ENCODE results near the gene AK4. TPM values are rescaled to one million over a fixed set of nuclear protein-coding genes. Genes with fewer than 3 reads are reported as not detected.
"Not testable (repeated sequence)": the region's sequence is repeated elsewhere in the genome, so short reads cannot be mapped to it uniquely, and the experiment has no call there.

The AK4 gene
- polyA plus RNA-seq (ENCODE audit: insufficient read length in 10 of 10): 10 to 100 TPM in 4 of 10 donors, 1 to 10 TPM in 6; 8.2 to 14.1 (median 9.3) TPM
- long read RNA-seq, donor 1, full-length matches to known transcripts: 4 of 4 reads
- long read RNA-seq, donor 1, partial matches to known transcripts: 0 of 4 reads
- long read RNA-seq, donor 1, other reads (novel, unspliced or antisense): 0 of 4 reads
- long read RNA-seq, donor 2, full-length matches to known transcripts: 1 of 1 reads
- long read RNA-seq, donor 2, partial matches to known transcripts: 0 of 1 reads
- long read RNA-seq, donor 2, other reads (novel, unspliced or antisense): 0 of 1 reads
- long read RNA-seq, donor 3: 0 reads
- long read RNA-seq, donor 4, full-length matches to known transcripts: 1 of 1 reads
- long read RNA-seq, donor 4, partial matches to known transcripts: 0 of 1 reads
- long read RNA-seq, donor 4, other reads (novel, unspliced or antisense): 0 of 1 reads
- long read RNA-seq, donor 5, full-length matches to known transcripts: 11 of 11 reads
- long read RNA-seq, donor 5, partial matches to known transcripts: 0 of 11 reads
- long read RNA-seq, donor 5, other reads (novel, unspliced or antisense): 0 of 11 reads
- long read RNA-seq, donor 6, partial matches to known transcripts: 0 of 2 reads
- long read RNA-seq, donor 6, other reads (novel, unspliced or antisense): 0 of 2 reads
- long read RNA-seq, donor 7, full-length matches to known transcripts: 2 of 2 reads
- long read RNA-seq, donor 7, partial matches to known transcripts: 0 of 2 reads
- long read RNA-seq, donor 7, other reads (novel, unspliced or antisense): 0 of 2 reads
- long read RNA-seq, donor 8, full-length matches to known transcripts: 2 of 2 reads
- long read RNA-seq, donor 8, partial matches to known transcripts: 0 of 2 reads
- long read RNA-seq, donor 8, other reads (novel, unspliced or antisense): 0 of 2 reads
- long read RNA-seq, donor 9, partial matches to known transcripts: 0 of 1 reads
- long read RNA-seq, donor 9, other reads (novel, unspliced or antisense): 0 of 1 reads

DNA sequence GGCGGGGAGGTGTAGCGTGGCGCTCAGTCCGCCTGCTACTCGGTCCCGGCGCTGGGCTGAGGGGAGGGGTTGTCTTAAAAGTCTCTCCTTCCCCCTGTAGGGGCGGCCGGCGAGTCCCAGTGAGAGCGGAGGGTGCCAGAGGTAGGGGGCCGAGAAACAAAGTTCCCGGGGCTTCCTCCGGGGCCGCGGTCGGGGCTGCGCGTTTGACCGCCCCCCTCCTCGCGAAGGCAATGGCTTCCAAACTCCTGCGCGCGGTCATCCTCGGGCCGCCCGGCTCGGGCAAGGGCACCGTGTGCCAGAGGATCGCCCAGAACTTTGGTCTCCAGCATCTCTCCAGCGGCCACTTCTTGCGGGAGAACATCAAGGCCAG is at the start of gene AK4:
TSS of gene AK4 (plus strand) at position 26 of the 370 bp plus-strand sequence. CDS start at position 231, 205 bp downstream.
- DNase-seq: not testable (repeated sequence)

DNA sequence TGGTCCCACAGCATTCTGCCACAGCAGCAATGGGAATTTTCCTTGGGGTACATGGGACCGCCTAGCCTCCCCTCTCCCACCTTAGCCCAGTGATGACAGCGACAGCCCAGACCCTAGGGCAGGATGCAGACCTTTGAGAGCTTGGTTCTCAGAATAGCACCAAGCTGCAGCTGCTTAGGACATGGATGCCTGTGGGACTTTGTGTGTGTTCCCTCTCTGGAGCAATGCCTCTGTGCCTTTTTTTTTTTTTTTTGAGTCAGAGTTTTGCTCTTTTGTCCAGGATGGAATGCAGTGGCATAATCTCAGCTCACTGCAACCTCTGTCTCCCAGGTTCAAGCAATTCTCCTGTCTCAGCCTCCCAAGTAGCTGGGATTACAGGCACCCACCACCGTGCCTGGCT is 44.2 kb upstream of the AK4 start:
- no peak for DNase-seq

DNA sequence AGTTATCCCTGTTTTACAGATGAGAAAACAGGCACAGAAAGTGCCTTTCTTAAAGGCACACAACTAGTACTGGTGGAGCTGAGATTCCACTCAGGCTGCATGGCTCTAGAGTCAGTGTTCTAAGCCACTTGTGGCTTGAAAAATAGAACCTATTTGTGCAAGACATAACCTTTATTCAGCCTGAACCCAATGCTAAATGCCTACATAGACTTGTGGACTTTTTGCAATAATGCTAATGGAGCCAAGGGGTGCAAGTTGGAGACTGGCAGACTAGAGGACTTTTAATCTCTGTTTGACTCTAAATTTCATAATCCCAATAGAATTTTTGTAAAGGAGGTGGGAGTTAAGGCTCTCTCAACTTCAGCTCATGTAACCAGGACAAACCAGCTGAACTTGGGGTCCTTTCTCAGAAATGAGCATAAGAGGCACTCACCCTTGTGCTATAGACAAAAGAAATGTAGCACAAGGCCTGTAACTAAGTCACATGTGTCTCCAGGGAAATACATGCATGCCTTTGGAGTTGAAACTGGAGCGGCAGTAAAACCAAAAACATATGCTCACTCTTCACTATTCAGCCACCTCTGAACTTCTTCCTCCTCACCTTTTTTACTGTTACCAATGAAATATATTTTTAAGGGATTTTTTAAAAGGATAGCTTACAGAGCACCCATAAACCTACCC is 43.0 kb upstream of the AK4 start:
- peak in 1 of 3 donors; percentile 10 for DNase-seq

DNA sequence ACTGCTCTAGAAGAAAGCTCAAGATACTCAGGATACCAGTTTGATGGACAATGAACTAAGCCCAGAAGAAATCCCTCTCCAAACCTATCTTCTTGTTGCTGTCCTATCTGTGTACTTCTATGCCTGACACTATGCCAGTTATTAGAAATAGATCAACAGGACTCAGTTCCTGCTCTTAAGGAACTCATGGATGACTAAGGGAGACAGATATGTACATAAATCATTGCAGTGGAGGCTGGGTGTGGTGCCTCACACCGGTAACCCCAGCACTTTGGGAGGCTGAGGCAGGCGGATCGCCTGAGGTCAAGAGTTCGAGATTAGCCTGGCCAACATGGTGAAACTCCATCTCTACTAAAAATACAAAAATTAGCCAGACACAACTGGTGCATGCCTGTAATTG is 42.4 kb upstream of the AK4 start:
- DNase-seq: no peak

DNA sequence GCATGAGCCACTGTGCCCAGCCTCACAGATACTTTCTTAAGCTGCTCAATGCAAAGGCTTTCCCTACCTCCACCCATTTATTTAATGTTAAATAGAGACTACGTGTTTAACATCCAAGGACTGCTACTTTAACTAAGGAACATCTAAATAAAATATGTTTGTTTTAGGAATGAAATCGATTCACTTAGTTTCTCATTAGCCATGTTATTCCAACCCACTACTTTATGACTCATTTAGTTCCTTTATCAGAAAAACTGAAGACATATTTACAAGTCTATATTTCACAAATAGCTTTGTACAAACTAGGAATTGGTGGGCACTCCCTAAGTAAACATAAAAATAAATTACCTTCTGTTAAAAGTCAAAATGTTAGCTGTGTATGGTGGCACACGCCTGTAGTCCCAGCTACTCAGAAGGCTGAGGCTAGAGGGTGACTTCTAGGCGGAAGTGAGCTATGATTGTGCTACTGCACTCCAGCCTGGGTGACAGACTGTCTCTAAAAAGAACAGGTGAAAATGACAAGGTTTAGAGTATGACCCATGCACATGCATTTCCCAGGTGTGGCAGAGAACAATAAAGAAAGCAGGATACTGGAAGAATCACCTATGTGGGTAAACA is 39.9 kb upstream of the AK4 start:
- no peak for DNase-seq

DNA sequence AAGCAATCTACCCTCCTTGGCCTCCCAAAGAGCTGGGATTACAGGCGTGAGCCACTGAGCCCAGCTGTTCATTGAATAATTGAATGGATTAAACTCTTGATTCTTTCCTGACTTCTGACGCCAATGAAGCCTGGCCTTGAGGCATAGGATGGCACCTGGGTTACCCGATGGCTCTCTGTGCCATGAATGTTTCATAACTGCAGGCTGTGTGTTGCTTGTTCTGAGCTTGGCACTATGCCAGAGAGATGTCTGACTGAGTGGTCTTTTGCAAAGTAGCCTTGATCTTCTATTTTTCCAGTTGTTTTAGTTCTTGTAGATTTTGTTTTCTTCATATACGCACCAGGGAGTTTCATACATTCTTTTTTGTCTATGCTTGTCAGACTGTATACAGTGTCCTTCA is 38.5 kb upstream of the AK4 start:
- DNase-seq: peak in 1 of 3 donors; percentile 11

DNA sequence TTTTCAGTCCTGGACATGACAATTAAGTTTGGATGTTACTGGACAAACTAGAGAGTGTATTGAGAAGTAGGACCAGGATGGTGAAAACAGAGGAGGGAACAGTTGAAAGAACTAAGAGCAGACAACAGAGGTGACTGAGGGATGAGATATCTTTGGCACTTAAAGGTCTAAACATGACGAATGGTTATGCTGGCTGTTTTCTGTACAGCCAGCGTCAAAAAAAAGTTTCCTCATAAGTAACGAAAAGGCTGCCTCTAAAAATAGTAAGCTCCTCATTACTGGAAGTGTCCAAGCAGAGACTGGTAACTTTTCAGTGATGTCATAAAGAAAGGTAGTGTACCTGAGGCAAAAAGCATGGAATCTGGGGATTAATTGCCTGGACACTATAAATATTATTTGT is 35.2 kb upstream of the AK4 start:
- peak in 1 of 3 donors; percentile 9 for DNase-seq

DNA sequence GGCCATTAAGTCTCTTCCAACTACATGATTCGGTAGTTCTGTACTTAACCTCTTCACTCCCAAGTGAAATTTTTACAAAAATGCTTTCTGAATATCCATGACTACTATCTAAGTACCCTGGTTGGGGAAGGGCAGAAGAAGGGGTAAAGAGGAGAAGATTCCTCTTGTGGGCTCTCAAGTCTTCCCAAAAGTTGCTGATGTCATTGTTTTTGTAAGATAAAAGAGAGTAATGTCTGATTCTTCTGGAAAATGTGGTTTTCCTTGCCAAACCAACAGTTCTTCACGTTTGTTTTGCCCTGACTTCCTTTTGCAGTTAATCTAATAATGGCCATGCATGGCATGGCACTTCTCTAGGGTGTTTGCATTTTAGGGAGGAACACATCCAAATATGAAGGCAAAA is 34.7 kb upstream of the AK4 start:
- no peak for DNase-seq

DNA sequence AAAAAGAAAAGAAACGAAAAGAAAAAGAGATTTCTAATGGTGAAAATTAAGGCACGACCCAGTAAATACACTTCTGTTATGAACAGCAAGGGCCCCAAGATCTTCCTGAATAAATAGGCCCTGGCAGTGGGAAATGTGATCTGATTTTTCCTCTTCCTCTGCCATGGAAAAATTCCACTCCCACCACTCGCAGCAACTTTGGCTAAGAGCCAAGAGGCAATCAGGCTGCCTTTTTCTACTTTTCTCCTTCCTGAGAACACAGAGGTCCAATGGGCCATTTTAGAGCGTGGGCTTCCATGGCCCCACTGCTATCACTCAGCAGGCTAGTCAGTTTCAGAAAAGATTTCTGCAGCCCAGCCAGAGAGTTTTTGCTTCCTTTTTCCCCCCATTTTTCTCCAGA is 33.7 kb upstream of the AK4 start:
- peak; percentile 51 to 86 (median 78) for DNase-seq

DNA sequence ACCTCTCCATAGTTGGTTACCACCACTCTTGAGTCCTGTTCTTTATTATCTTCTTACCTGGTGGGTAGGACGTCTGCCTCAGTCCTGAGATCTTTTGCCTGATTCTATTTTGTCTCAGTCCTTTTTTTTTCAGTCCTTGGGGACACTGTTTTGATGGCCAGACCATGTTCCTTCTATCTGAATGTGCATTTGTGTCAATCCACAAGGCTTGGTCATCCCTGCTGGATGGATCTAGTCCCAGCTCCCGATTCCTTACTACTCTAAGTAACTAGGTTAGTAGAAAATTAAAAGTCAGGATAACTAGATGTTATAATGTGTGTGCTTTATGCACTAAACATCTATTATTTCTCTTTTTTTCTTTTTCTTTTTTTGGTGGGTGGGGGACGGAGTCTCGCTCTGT is 28.1 kb upstream of the AK4 start:
- peak in 1 of 3 donors; percentile 25 for DNase-seq

DNA sequence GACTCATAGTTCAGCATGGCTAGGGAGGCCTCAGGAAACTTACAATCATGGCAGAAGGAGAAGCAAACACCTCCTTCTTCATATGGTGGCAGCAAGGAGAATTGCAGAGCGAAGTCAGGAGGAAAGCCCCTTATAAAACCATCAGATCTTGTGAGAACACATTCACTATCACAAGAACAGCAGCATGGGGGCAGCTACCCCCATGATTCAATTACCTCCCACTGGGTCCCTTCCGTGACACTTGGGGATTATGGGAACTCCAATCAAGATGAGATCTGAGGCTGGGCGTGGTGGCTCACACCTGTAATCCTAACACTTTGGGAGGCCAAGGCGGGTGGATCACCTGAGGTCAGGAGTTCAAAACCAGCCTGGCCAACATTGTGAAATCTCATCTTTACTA is 18.9 kb upstream of the AK4 start:
- DNase-seq: not testable (repeated sequence)

DNA sequence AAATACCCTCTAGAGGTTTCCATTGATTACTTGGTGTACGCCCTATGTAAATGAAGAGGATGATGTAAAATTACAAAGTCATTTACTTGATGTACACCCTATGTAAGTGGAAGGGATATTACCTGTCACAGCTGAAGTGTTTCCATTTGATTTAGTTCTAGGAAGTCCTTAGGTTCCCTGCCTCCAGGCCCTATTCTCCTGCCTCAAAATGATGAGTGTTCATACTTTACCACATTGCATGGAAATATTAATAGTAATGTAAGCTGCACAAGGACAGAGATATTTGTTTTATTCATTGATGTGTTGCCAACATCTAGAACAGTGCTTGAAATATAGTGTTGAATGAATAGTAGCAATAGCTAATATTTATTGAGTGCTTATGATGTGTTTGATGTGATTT is 9.5 kb upstream of the AK4 start:
- no peak for DNase-seq

DNA sequence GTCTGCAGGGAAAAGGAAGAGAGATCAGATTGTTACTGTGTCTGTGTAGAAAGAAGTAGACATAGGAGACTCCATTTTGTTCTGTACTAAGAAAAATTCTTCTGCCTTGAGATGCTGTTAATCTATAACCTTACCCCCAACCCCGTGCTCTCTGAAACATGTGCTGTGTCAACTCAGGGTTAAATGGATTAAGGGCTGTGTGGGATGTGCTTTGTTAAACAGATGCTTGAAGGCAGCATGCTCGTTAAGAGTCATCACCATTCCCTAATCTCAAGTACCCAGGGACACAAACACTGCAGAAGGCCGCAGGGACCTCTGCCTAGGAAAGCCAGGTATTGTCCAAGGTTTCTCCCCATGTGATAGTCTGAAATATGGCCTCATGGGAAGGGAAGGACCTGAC is 8.2 kb upstream of the AK4 start:
- not testable (repeated sequence) for DNase-seq

DNA sequence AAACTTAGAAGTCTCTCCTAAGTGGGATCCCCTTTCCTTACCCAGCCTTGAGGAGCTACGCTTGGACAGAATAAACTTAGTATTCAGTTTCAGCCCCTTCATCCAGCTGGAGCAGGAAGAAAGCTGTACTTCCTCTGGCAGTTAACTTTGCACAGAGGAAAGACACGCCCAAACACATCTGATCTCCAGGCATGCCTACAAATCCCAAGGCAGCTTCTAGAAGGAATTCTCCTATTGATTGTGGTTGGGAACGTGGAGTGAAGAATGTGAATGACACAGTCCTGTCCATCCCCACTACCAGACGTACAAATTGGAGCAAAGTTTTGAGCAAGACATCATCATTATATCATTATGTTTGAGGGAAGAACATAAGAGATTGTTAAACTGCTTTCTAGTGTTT is 6.6 kb upstream of the AK4 start:
- DNase-seq: peak in 2 of 3 donors; percentile 33 to 57

DNA sequence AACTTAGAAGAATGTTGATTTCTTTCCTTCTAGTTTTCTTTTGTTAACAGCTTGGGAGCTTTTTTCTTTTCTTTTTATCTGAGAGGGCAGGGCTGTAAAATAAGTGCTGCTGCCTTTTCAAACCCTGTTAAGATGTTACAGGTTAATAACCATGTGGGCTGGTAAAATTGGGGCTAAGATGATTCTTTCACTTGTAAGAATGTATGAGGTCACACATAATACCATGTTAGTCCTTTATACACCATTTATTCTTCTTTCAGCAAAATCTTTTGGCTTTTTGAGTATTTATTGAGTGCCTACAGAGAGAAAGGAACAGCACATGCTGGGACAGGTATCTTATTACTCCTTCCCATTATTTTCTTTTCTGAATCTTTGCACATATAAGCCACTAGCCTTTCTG is 6.1 kb upstream of the AK4 start:
- DNase-seq: no peak

DNA sequence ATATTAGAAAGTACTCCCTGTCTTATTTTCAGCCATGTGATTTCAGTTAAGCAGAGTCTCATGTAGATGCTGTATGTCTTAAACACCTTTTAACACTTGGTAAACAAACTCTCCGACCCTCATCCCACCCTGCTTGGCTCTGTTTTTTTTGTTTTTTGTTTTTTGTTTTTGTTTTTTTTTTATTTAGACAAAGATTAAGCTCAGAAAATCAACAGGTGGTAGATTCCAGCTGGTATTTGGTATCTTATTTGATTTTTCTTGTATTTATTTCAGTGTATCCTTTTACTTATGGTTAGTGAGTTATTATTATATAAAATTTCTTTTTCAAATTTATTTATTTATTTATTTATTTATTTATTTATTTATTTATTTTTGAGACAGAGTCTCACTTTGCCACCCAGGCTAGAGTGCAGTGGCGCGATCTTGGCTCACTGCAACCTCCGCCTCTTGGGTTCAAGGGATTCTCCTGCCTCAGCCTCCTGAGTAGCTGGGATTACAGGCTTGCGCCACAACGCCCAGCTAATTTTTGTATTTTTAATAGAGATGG is 4.8 kb upstream of the AK4 start:
- DNase-seq: not testable (repeated sequence)

DNA sequence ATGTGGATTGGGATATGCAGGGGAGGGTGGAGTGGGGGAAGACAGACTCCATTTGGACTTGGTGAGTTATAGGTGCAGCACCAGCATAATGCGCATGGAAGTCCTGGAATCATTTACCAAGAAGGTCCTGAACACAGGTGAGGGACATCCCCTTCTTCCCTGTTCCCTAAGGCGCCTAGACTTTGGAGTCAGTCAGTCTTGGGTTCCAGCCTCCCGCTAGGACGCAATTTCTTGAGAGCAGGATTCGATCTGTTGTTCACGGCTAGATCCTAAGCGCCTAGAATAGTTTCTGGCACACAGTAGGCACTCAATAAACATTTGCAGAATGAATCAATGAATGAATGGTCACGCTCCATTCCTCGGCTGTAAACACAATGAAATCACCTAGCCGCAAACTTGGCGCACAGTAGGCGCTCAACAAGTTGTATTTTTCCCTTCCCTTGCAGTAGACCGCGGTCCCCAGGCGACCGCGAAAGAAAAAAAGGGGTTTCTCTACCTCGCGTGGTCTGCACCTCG is 1.0 kb upstream of the AK4 start:
- no peak for DNase-seq

DNA sequence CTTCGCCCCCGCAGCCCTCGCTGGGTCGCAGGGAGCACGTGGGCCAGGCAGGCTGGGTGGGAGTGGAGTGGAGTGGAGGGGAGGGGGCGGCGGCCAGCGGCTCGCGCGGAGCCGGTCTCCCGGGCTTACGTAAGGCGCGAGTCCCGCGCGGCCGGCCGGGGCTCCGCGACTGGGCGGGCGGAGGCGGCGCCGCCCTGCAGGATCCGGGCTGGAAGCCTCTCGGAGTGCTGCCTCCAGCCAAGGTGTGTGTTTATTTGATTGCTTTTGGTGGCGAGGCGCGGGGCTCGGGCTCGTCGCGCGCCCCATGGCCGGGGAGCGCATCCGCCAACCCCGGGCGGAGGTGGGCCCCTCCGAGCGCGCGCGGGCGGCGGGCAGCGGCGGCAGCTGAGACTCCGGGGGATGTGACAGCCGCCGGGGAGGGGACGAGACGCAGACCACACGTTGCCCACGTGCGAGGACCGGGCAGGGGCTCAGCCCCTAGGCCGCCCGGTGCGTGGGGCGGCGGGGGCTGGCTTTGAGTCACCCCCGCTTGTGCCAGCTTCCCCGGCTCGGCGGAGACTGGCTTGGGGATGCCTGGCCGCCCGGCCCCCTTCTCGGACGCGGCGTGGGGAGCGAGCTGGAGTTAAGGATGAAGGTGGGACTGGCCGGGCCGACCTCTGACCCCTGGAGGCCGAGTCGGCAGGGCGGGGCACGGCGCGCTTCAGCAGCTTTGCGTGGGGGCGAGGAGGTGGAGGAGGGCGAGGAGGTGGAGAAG is 402 bp upstream of the AK4 start:
- DNase-seq: peak in 2 of 3 donors; percentile 42 to 80

DNA sequence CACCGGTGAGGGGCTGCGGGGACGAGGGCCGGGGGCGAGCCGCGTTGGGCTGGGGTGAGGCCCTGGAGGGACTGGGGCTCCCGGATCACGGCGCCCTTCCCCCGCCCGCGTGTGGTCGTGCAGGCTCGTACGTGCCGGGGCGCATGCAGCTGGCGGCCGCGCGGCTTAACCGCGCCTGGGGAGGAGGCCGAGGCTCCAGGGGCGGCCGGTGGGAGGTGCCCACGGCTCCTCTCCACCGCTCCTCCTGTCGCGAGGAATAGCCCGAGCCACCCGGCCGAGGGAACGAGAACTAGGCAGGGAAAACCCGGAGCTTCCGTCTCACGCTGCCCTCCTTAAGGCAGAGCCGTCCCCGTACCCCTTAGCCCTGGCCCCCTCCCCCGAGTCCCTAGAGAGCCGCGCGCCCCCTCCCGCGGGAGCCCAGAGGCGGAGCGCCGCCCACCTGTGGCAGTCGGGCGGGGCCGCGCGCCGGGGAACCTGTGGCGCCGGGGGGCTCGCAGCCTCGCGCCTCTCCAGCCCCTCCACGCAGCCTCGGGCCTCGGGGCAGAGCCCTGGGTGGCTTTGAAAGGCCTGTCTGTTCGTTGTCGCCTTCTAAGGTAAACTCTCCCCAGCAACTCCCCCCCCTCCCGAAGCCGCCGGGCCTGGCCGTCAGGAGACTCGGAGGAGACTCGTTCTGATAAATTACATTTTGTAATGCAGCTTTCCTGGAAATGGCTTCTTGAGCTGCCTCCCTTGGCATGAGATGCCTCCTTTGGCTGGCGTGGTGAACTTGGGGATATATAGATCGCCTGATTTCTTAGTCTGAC is 746 bp downstream of the AK4 start:
- peak in 2 of 3 donors; percentile 48 to 84 for DNase-seq
